ENCODE measurements around the gene PRRT1. TPM values are rescaled to one million over a fixed set of nuclear protein-coding genes. Genes with fewer than 3 reads are reported as not detected.
"Not testable (repeated sequence)": the region's sequence is repeated elsewhere in the genome, so short reads cannot be mapped to it uniquely, and the experiment has no call there.

The PRRT1 gene
- total RNA-seq, 4 donors from 2014 or later, result 3.1 to 4.1 (median 3.8) TPM; not detected in 1

GRCh38 chr6:32147401-32148132 is 4.2 kb downstream of the PRRT1 start:
- Histone ChIP-seq H3K27me3 (no peaks in the 10 kb centered on the region), H3K4me3 (no peak overlapping the region), H3K36me3 (no peaks in the 10 kb centered on the region), H3K27ac (no peak overlapping the region), H3K4me1 (peaks cover 0 to 10% (median 0%) of the 10 kb centered on the region in 4 donors), H3K9me3 (no peaks in the 10 kb centered on the region)
- no peak for DNase-seq
- TF ChIP-seq POLR2A (IDR thresholded peaks at IDR 0.05) (no peak), CTCF (IDR thresholded peaks at IDR 0.05) (no peak)

GRCh38 chr6:32146687-32147086 is 5.1 kb downstream of the PRRT1 start:
- DNase-seq, result no peak

GRCh38 chr6:32146287-32146686 is 5.5 kb downstream of the PRRT1 start:
- H3K4me3 ChIP-seq, result no peak overlapping the region
- DNase-seq, result no peak
- H3K36me3 ChIP-seq, result no peaks in the 10 kb centered on the region
- TF ChIP-seq CTCF (IDR thresholded peaks at IDR 0.05), result no peak
- no peak for TF ChIP-seq POLR2A (IDR thresholded peaks at IDR 0.05)
- H3K27me3 ChIP-seq, result no peaks in the 10 kb centered on the region
- no peaks in the 10 kb centered on the region for H3K9me3 ChIP-seq
- peaks cover 0 to 3% (median 0%) of the 10 kb centered on the region in 4 donors for H3K4me1 ChIP-seq
- H3K27ac ChIP-seq, result no peak overlapping the region

More at GRCh38 chr6:32146687-32147086, 5.1 kb downstream of the PRRT1 start:
- no peak overlapping the region for H3K27ac ChIP-seq
- H3K27me3 ChIP-seq, result no peaks in the 10 kb centered on the region
- no peak for TF ChIP-seq POLR2A (IDR thresholded peaks at IDR 0.05)
- TF ChIP-seq CTCF (IDR thresholded peaks at IDR 0.05), result no peak
- H3K36me3 ChIP-seq, result no peaks in the 10 kb centered on the region
- no peaks in the 10 kb centered on the region for H3K9me3 ChIP-seq
- H3K4me1 ChIP-seq, result peaks cover 0 to 3% (median 0%) of the 10 kb centered on the region in 4 donors
- H3K4me3 ChIP-seq, result no peak overlapping the region

DNA sequence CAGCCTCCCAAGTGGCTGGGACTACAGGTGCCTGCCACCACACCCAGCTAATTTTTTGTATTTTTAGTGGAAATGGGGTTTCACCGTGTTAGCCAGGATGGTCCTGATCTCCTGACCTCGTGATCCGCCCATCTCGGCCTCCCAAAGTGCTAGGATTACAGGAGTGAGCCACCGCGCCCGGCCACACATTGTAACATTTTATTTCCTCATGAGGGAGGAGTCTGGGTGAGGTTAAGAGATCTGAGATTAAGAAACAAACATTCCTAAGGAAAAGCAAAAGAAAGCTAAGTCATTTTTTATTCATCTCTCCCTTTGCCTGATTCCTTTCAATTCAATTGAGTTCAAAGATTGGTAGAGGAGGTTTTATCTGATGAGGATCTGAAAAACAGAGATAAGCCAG is 7.5 kb downstream of the PRRT1 start:
- not testable (repeated sequence) for DNase-seq, H3K4me1 ChIP-seq, H3K27ac ChIP-seq, H3K27me3 ChIP-seq, H3K9me3 ChIP-seq, H3K4me3 ChIP-seq, H3K36me3 ChIP-seq

GRCh38 chr6:32140420-32141046 is 11.2 kb downstream of the PRRT1 start:
- Histone ChIP-seq H3K27me3 (no peaks in the 10 kb centered on the region), H3K36me3 (no peaks in the 10 kb centered on the region), H3K4me3 (no peak overlapping the region), H3K4me1 (no peaks in the 10 kb centered on the region), H3K27ac (no peak overlapping the region), H3K9me3 (no peaks in the 10 kb centered on the region)
- no peak for DNase-seq
- no peak for TF ChIP-seq CTCF (IDR thresholded peaks at IDR 0.05)
- TF ChIP-seq POLR2A (IDR thresholded peaks at IDR 0.05), result no peak

- no peak overlapping the region for H3K27ac ChIP-seq
- H3K4me3 ChIP-seq, result no peak overlapping the region
- no peaks in the 10 kb centered on the region for H3K9me3 ChIP-seq
- no peaks in the 10 kb centered on the region for H3K36me3 ChIP-seq
- no peaks in the 10 kb centered on the region for H3K4me1 ChIP-seq
- DNase-seq, result no peak
- no peak for TF ChIP-seq POLR2A (IDR thresholded peaks at IDR 0.05)
- TF ChIP-seq CTCF (IDR thresholded peaks at IDR 0.05), result no peak
- H3K27me3 ChIP-seq, result no peaks in the 10 kb centered on the region
Observed at GRCh38 chr6:32139590-32139989, 12.1 kb downstream of the PRRT1 start.
